HCT116 (cell line): ENCODE measurements around the gene PCYT1A.

ENCODE experiments used
- CBX3 ChIP-seq: IDR thresholded peaks from 2 replicates; pipeline ENCODE4 v1.6.1; 2012; ENCODE audit warnings: low read depth
- EZH2phosphoT487 ChIP-seq: fragments of 200-600 bp; IDR thresholded peaks from 2 replicates; pipeline ENCODE4 v1.6.1; 2018; ENCODE audit warnings: antibody characterized with exemption, borderline replicate concordance
- FOSL1 ChIP-seq: IDR thresholded peaks from 2 replicates; pipeline ENCODE4 v1.6.1; 2012; ENCODE audit warnings: low read depth
- POLR2A ChIP-seq: IDR thresholded peaks from 2 replicates; pipeline ENCODE4 v1.7.0; 2011; ENCODE audit warnings: borderline replicate concordance; ENCODE audit not compliant: insufficient read depth, insufficient read length; ENCODE audit errors: extremely low read depth
- POLR2AphosphoS5 ChIP-seq: IDR thresholded peaks from 2 replicates; pipeline ENCODE4 v1.6.1; 2011; ENCODE audit warnings: mild to moderate bottlenecking, low read depth, low read length, moderate library complexity
- YY1 ChIP-seq: IDR thresholded peaks from 2 replicates; pipeline ENCODE4 v1.6.1; 2011; ENCODE audit warnings: low read length, low read depth, moderate library complexity, mild to moderate bottlenecking; ENCODE audit not compliant: insufficient replicate concordance; ENCODE audit errors: extremely low read depth
- ZFX ChIP-seq: fragments of 450-650 bp; IDR thresholded peaks from 2 replicates; pipeline ENCODE4 v1.6.1; 2017
- ZNF274 ChIP-seq: fragments of 200-500 bp; sonication (Bioruptor generic); IDR thresholded peaks from 2 replicates; pipeline ENCODE4 v1.6.1; 2014; ENCODE audit warnings: mild to moderate bottlenecking, low read depth, low read length, inconsistent platforms
- TF ChIP-seq, protein P1 (sequence below), 3 experiments: fragments of 200-600 bp in 1 of 3; sonication (generic) in 1 of 3; IDR thresholded peaks in 2 of 3; conservative IDR thresholded peaks in 1 of 3; 2 replicates each; pipeline ENCODE4 v1.5.1; 2012 to 2017; ENCODE audit warnings: low read depth in 2 of 3, low read length in 2 of 3, antibody characterized with exemption in 1 of 3, borderline replicate concordance in 1 of 3, control low read depth in 1 of 3, mild to moderate bottlenecking in 1 of 3, mixed read lengths in 1 of 3, mixed run types in 1 of 3, moderate library complexity in 1 of 3; ENCODE audit not compliant: insufficient read depth in 1 of 3
- TF ChIP-seq, protein P2 (sequence below): IDR thresholded peaks from 2 replicates; pipeline ENCODE4 v1.6.1; 2012
- TF ChIP-seq, protein P3 (sequence below): IDR thresholded peaks from 2 replicates; pipeline ENCODE4 v1.6.1; 2012

DNA sequence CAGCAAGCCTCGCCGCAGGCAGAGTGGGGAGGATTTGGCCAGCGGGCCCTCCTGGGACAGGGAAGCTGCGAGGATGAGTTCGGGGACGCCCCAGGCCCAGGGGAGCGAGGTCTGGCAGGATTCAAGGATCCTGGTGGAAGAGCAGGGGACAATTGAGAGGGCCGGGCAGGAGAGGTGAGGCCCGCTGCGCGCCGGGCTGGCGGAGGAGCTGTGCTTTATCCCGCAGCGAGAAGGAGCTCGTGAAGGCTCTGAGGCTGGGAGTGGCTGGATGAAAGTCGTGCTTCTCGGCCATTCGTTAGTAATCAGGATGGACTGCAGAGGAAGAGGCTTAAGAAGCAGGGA, 67.6 kb downstream of the PCYT1A start:
- no peak for TF ChIP-seq CBX3
- TF ChIP-seq POLR2A: no peak
- TF ChIP-seq, protein P1, sequence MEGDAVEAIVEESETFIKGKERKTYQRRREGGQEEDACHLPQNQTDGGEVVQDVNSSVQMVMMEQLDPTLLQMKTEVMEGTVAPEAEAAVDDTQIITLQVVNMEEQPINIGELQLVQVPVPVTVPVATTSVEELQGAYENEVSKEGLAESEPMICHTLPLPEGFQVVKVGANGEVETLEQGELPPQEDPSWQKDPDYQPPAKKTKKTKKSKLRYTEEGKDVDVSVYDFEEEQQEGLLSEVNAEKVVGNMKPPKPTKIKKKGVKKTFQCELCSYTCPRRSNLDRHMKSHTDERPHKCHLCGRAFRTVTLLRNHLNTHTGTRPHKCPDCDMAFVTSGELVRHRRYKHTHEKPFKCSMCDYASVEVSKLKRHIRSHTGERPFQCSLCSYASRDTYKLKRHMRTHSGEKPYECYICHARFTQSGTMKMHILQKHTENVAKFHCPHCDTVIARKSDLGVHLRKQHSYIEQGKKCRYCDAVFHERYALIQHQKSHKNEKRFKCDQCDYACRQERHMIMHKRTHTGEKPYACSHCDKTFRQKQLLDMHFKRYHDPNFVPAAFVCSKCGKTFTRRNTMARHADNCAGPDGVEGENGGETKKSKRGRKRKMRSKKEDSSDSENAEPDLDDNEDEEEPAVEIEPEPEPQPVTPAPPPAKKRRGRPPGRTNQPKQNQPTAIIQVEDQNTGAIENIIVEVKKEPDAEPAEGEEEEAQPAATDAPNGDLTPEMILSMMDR (IDR thresholded peaks at IDR 0.05 in 2 of 3, conservative IDR thresholded peaks at IDR 0.05 in 1 of 3; ENCODE audit: borderline replicate concordance in 1 of 3, insufficient read depth in 1 of 3, low read depth in 2 of 3, low read length in 2 of 3): no peak
- TF ChIP-seq YY1: no peak
- TF ChIP-seq, protein P2, sequence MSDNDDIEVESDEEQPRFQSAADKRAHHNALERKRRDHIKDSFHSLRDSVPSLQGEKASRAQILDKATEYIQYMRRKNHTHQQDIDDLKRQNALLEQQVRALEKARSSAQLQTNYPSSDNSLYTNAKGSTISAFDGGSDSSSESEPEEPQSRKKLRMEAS: no peak
- no peak for TF ChIP-seq ZNF274
- TF ChIP-seq POLR2AphosphoS5: no peak
- TF ChIP-seq FOSL1: no peak
- TF ChIP-seq ZFX: no peak
- TF ChIP-seq EZH2phosphoT487: no peak
- TF ChIP-seq, protein P3, sequence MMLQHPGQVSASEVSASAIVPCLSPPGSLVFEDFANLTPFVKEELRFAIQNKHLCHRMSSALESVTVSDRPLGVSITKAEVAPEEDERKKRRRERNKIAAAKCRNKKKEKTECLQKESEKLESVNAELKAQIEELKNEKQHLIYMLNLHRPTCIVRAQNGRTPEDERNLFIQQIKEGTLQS: no peak
